SK-N-SH (cell line): Measurements from ENCODE around the gene RPS17. TPM values are rescaled to one million over a fixed set of nuclear protein-coding genes. Genes with fewer than 3 reads are reported as not detected.

Source experiments
- CTCF ChIA-PET: fragments of 300-600, 350-600 bp; formaldehyde crosslinking; extraction: SDS; loops from one replicate; lab custom pipeline; 2021; lab: Yijun Ruan, JAX
- POLR2A ChIA-PET: fragments of 350-600 bp; sonication (Branson Sonifier 250); formaldehyde crosslinking; extraction: SDS; loops from one replicate; lab custom pipeline; 2020; ENCODE audit warnings: antibody characterized with exemption, inconsistent platforms; lab: Yijun Ruan, JAX
- DNase-seq: peaks from one replicate; pipeline ENCODE4 v3.0.0; 2012
- H2AFZ ChIP-seq: fragments of 200-600 bp; sonication (generic); 2 replicates; pipeline ENCODE4 v1.8.1; 2016; ENCODE audit warnings: antibody characterized with exemption, mild to moderate bottlenecking, low read depth
- H3F3A ChIP-seq: fragments of 200-600 bp; sonication (generic); replicated peaks from 2 replicates; pipeline ENCODE3; 2016; ENCODE audit warnings: antibody characterized with exemption, mild to moderate bottlenecking; ENCODE audit not compliant: insufficient read depth
- H3K27ac ChIP-seq, 2 experiments: fragments of 200-500 bp in 1 of 2; fragments of 200-600 bp in 1 of 2; sonication (Bioruptor generic) in 1 of 2; sonication (generic), shearing (Covaris generic) in 1 of 2; 2 replicates each; pipeline versions ENCODE4 v1.5.1 to v1.6.1; 2014 to 2016; ENCODE audit warnings: low read depth in 2 of 2, inconsistent platforms in 1 of 2, low read length in 1 of 2, mild to moderate bottlenecking in 1 of 2, mixed read lengths in 1 of 2
- H3K27me3 ChIP-seq: fragments of 200-600 bp; sonication (generic), shearing (Covaris generic); 2 replicates; pipeline ENCODE4 v1.6.1; 2016; ENCODE audit warnings: mixed run types; ENCODE audit not compliant: insufficient read depth
- H3K36me3 ChIP-seq, 2 experiments: fragments of 200-500 bp in 1 of 2; fragments of 200-600 bp in 1 of 2; sonication (Bioruptor generic) in 1 of 2; sonication (generic) in 1 of 2; replicated peaks in 1 of 2; 2 replicates each; pipeline versions ENCODE3 to v1.5.1; 2014 to 2016; ENCODE audit warnings: low read length in 1 of 2, mild to moderate bottlenecking in 1 of 2; ENCODE audit not compliant: insufficient read depth in 2 of 2, control insufficient read depth in 1 of 2
- H3K4me1 ChIP-seq, 2 experiments: fragments of 200-500 bp in 1 of 2; fragments of 200-600 bp in 1 of 2; sonication (Bioruptor generic) in 1 of 2; sonication (generic), shearing (Covaris generic) in 1 of 2; 2 replicates each; pipeline versions ENCODE4 v1.5.1 to v1.6.1; 2014 to 2016; ENCODE audit warnings: low read depth in 1 of 2, low read length in 1 of 2, mixed run types in 1 of 2; ENCODE audit not compliant: insufficient read depth in 2 of 2, control insufficient read depth in 1 of 2
- H3K4me2 ChIP-seq: fragments of 200-600 bp; sonication (generic), shearing (Covaris generic); 2 replicates; pipeline ENCODE4 v1.6.1; 2017; ENCODE audit warnings: mixed run types
- H3K4me3 ChIP-seq, 2 experiments: fragments of 200-500 bp in 1 of 2; fragments of 200-600 bp in 1 of 2; sonication (Bioruptor generic) in 1 of 2; sonication (generic), shearing (Covaris generic) in 1 of 2; 2 replicates each; pipeline versions ENCODE4 v1.5.1 to v1.8.1; 2014 to 2016; ENCODE audit warnings: low read depth in 2 of 2, inconsistent platforms in 1 of 2, low read length in 1 of 2, mild to moderate bottlenecking in 1 of 2, mixed read lengths in 1 of 2, moderate library complexity in 1 of 2
- H3K79me2 ChIP-seq: fragments of 200-600 bp; sonication (generic); 2 replicates; pipeline ENCODE4 v1.8.1; 2017; ENCODE audit warnings: mild to moderate bottlenecking; ENCODE audit not compliant: insufficient read depth
- H3K9ac ChIP-seq: fragments of 200-600 bp; sonication (generic); 2 replicates; pipeline ENCODE4 v1.6.1; 2017; ENCODE audit warnings: mixed run types
- H3K9me2 ChIP-seq: fragments of 200-600 bp; sonication (generic); 2 replicates; pipeline ENCODE4 v1.6.1; 2017; ENCODE audit warnings: mixed run types
- H3K9me3 ChIP-seq: fragments of 200-600 bp; sonication (generic); 2 replicates; pipeline ENCODE4 v1.6.1; 2017; ENCODE audit warnings: mixed run types, mild to moderate bottlenecking, moderate library complexity
- H4K20me1 ChIP-seq: fragments of 200-600 bp; sonication (generic); 2 replicates; pipeline ENCODE4 v1.6.1; 2017; ENCODE audit warnings: mild to moderate bottlenecking, mixed run types; ENCODE audit not compliant: insufficient read depth
- CHD2 ChIP-seq: fragments of 150-350 bp; IDR thresholded peaks from 2 replicates; pipeline ENCODE4 v1.6.1; 2018; ENCODE audit warnings: low read length; ENCODE audit not compliant: partially characterized antibody
- CTCF ChIP-seq: fragments of 200-600 bp; sonication (generic); IDR thresholded peaks from 2 replicates; pipeline ENCODE4 v1.6.1; 2017; ENCODE audit warnings: antibody characterized with exemption, mild to moderate bottlenecking, moderate library complexity
- ELF1 ChIP-seq: IDR thresholded peaks from 2 replicates; pipeline ENCODE4 v1.4.0; 2012
- EZH2phosphoT487 ChIP-seq: fragments of 200-600 bp; sonication (generic); IDR thresholded peaks from 2 replicates; pipeline ENCODE4 v1.6.1; 2017; ENCODE audit warnings: low read depth, mixed run types, mild to moderate bottlenecking, antibody characterized with exemption, moderate library complexity, borderline replicate concordance
- FOSL2 ChIP-seq: IDR thresholded peaks from 2 replicates; pipeline ENCODE4 v1.4.0; 2012; ENCODE audit warnings: low read depth, mild to moderate bottlenecking, moderate library complexity, borderline replicate concordance
- IRF3 ChIP-seq: fragments of 150-350 bp; IDR thresholded peaks from 2 replicates; pipeline ENCODE4 v1.6.1; 2016; ENCODE audit warnings: mild to moderate bottlenecking, low read depth, low read length
- MAX ChIP-seq: IDR thresholded peaks from 2 replicates; pipeline ENCODE4 v1.4.0; 2012; ENCODE audit warnings: low read depth
- POLR2AphosphoS5 ChIP-seq: IDR thresholded peaks from 2 replicates; pipeline ENCODE4 v1.6.1; 2012; ENCODE audit warnings: low read depth, low read length
- RAD21 ChIP-seq: IDR thresholded peaks from 2 replicates; pipeline ENCODE4 v1.6.1; 2012; ENCODE audit warnings: mild to moderate bottlenecking, low read length
- RCOR1 ChIP-seq: fragments of 150-350 bp; IDR thresholded peaks from 2 replicates; pipeline ENCODE4 v1.6.1; 2017; ENCODE audit warnings: antibody characterized with exemption, low read length
- SIN3A ChIP-seq: IDR thresholded peaks from 2 replicates; pipeline ENCODE4 v1.6.1; 2012; ENCODE audit warnings: low read depth, mild to moderate bottlenecking, low read length, moderate library complexity, borderline replicate concordance
- TCF12 ChIP-seq: IDR thresholded peaks from 2 replicates; pipeline ENCODE4 v1.4.0; 2012
- ZBTB33 ChIP-seq: IDR thresholded peaks from 2 replicates; pipeline ENCODE4 v1.4.0; 2012; ENCODE audit warnings: low read depth, borderline replicate concordance
- WGBS: methylation state at CpG from one replicate; pipeline ENCODE4 v1.1.6; 2017; ENCODE audit warnings: low lambda C conversion rate; 5-methylcytosine and 5-hydroxymethylcytosine counted together
- polyA plus RNA-seq, 3 experiments: library from polyadenylated mRNA; depleted of rRNA; stranded (reverse); fragments of >200 nt; gene quantifications; 2 replicates each; pipeline ENCODE4 v1.2.3, GENCODE V29; 2012
- TF ChIP-seq, protein P1 (sequence below): IDR thresholded peaks from 2 replicates; pipeline ENCODE4; 2012
- TF ChIP-seq, protein P2 (sequence below): fragments of 150-350 bp; IDR thresholded peaks from 2 replicates; pipeline ENCODE4 v1.6.1; 2017; ENCODE audit warnings: antibody characterized with exemption, low read length, low read depth, borderline replicate concordance

The RPS17 gene
- polyA plus RNA-seq, 1 of the 3 experiments (the other 2 are of a cell fraction) = 9,168 TPM

DNA sequence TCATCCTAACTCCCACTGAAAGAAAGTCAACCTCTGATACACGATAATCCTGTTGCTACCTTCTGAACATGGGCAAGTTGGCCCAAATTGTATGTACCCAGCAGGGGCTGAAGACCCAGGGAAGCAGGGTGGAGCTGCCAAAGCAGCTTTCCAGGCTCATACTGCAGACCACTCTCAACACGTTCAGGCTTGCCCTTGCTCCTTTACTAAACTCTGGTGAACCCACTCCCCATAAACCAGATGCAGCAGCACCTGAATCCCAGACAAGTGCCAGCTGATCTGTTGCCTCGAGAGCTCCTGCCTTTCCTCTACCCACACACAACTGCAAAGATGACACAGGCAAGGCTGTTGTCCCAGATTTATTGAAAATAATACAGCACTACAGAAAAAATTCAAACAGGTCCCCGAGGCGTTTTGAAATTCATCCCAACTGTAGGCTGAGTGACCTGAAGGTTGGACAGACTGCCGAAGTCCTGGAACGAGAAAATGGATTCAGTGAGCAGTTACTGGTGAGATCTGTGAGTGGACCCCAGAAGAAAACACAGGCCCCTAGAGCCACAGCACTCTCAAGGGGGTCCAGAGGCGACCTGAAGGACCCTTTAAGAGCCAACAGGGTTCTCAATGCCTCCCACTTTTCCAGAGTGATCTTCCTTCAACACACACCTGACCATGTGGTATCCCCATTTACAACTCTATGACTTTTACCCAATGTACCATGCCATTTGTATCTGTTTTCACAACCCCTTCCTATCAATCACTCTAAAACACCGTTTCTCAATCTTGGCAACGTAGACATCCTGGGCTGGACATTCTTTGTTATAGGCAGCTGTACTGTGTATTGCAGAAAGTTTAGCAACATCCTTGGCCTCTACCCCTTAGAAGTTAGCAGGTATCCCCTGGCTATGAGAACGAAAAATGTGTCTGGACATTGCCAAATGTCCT is 3.6 kb downstream of the RPS17 start:
- DNase-seq = no peak
- Histone ChIP-seq H3K4me1 (peaks cover 8 to 19% of the 10 kb centered on the region in 2 experiments), H3K9me2 (no peaks in the 10 kb centered on the region), H4K20me1 (peaks cover 49% of the 10 kb centered on the region)
- TF ChIP-seq, protein P1, sequence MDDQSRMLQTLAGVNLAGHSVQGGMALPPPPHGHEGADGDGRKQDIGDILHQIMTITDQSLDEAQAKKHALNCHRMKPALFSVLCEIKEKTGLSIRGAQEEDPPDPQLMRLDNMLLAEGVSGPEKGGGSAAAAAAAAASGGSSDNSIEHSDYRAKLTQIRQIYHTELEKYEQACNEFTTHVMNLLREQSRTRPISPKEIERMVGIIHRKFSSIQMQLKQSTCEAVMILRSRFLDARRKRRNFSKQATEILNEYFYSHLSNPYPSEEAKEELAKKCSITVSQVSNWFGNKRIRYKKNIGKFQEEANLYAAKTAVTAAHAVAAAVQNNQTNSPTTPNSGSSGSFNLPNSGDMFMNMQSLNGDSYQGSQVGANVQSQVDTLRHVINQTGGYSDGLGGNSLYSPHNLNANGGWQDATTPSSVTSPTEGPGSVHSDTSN = no peak
- no peak for TF ChIP-seq IRF3
- TF ChIP-seq, all 33 proteins: peak for 0
- peaks cover 44% of the 10 kb centered on the region for H3K79me2 ChIP-seq
- no peaks in the 10 kb centered on the region for H3K9me3 ChIP-seq
- H3K4me2 ChIP-seq = no peak overlapping the region
- ChIA-PET POLR2A (interaction anchor here (0.6 kb wide), 1 partner anchor 32 kb away, joined by 3 read pairs; no protein-coding TSS in a partner anchor), CTCF (interaction anchor here (1.6 to 1.7 kb wide), 2 partner anchors 109 to 464 kb away, joined by 3 to 6 read pairs; no protein-coding TSS in a partner anchor)
- H3K27ac ChIP-seq = peak overlapping the region; percentile 12 to 56; a peak in 2 of 4 replicates
- H3K27me3 ChIP-seq = no peaks in the 10 kb centered on the region
- peak overlapping the region in 1 of 2 experiments; percentile 11; a peak in 1 of 4 replicates for H3K4me3 ChIP-seq
- WGBS = 78% methylated on average over 11 of the region's 11 CpGs
- H3F3A ChIP-seq = peaks cover 51% of the 10 kb centered on the region
- H2AFZ ChIP-seq = no peak overlapping the region
- H3K36me3 ChIP-seq = peaks cover 30 to 47% of the 10 kb centered on the region in 2 experiments
- 0 out of 2 replicates have a peak overlapping the region, but pooled peaks have one; percentile 7 for H3K9ac ChIP-seq

- Histone ChIP-seq H3K4me1 (peaks cover 8 to 19% of the 10 kb centered on the region in 2 experiments), H3K9me3 (no peaks in the 10 kb centered on the region), H3K79me2 (peaks cover 40% of the 10 kb centered on the region), H3K36me3 (peaks cover 30 to 47% of the 10 kb centered on the region in 2 experiments), H3K27me3 (no peaks in the 10 kb centered on the region), H3K9me2 (no peaks in the 10 kb centered on the region), H3K27ac (peak overlapping the region; percentile 12 to 56; a peak in 2 of 4 replicates), H2AFZ (no peak overlapping the region), H3K4me2 (no peak overlapping the region), H3F3A (peaks cover 49% of the 10 kb centered on the region), H4K20me1 (peaks cover 49% of the 10 kb centered on the region), H3K9ac (no peak overlapping the region), H3K4me3 (no peak overlapping the region)
- no peak for DNase-seq
- 90% methylated on average over 9 of the region's 9 CpGs for WGBS
- ChIA-PET POLR2A (interaction anchor here (0.6 kb wide), 3 partner anchors 33 to 1995 kb away, joined by 3 read pairs; no protein-coding TSS in a partner anchor), CTCF (interaction anchor here (1.6 to 1.7 kb wide), 2 partner anchors 110 to 465 kb away, joined by 3 to 6 read pairs; no protein-coding TSS in a partner anchor)
- TF ChIP-seq RCOR1 = no peak
- TF ChIP-seq POLR2AphosphoS5 = peak; percentile 63
- TF ChIP-seq, protein P2, sequence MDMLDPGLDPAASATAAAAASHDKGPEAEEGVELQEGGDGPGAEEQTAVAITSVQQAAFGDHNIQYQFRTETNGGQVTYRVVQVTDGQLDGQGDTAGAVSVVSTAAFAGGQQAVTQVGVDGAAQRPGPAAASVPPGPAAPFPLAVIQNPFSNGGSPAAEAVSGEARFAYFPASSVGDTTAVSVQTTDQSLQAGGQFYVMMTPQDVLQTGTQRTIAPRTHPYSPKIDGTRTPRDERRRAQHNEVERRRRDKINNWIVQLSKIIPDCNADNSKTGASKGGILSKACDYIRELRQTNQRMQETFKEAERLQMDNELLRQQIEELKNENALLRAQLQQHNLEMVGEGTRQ = no peak
- TF ChIP-seq FOSL2 = no peak
- no peak for TF ChIP-seq EZH2phosphoT487
- no peak for TF ChIP-seq CHD2
- no peak for TF ChIP-seq ELF1
- no peak for TF ChIP-seq ZBTB33
- no peak for TF ChIP-seq CTCF
- no peak for TF ChIP-seq TCF12
- peak; percentile 29; the same call in 1 of the 2 replicates for TF ChIP-seq SIN3A
- TF ChIP-seq RAD21 = no peak
- no peak for TF ChIP-seq MAX
Observed at GRCh38 chr15:82535566-82536408, 4.5 kb downstream of the RPS17 start.
